22Rv1 (cell line): ENCODE results near the gene SCYL3.

Source experiments
- CTCF ChIP-seq: fragments of 450-650 bp; IDR thresholded peaks from 2 replicates; pipeline ENCODE4 v1.5.1; 2017; ENCODE audit warnings: mild to moderate bottlenecking
- ZFX ChIP-seq: fragments of 450-650 bp; IDR thresholded peaks from 2 replicates; pipeline ENCODE4 v1.6.1; 2017; ENCODE audit warnings: antibody characterized with exemption, borderline replicate concordance

GRCh38 chr1:169867012-169867675, 26.6 kb downstream of the SCYL3 start:
- TF ChIP-seq CTCF, result no peak
- no peak for TF ChIP-seq ZFX
